LoVo (cell line): ENCODE data around the gene OXER1.
"Not testable (repeated sequence)": the region's sequence is repeated elsewhere in the genome, so short reads cannot be mapped to it uniquely, and the experiment has no call there.

Source experiments
- DNase-seq: peaks from one replicate; pipeline ENCODE4 v3.0.0-alpha.2; 2016; ENCODE audit warnings: low spot score

The OXER1 gene

GRCh38 chr2:42752314-42752713 lies 11.6 kb downstream of the OXER1 start:
- DNase-seq: no peak

- no peak for DNase-seq
These were observed 15.1 kb downstream of the OXER1 start for GRCh38 chr2:42748840-42749239.

GRCh38 chr2:42747422-42747821 lies 16.5 kb downstream of the OXER1 start:
- no peak for DNase-seq

- no peak for DNase-seq
These were observed 19.3 kb downstream of the OXER1 start for GRCh38 chr2:42744545-42745082.

- no peak for DNase-seq
These were observed 20.3 kb downstream of the OXER1 start for GRCh38 chr2:42743659-42743990.

GRCh38 chr2:42742740-42743658 lies 20.9 kb downstream of the OXER1 start:
- no peak for DNase-seq

- DNase-seq: no peak
These were observed 22.8 kb downstream of the OXER1 start for GRCh38 chr2:42741140-42741539.

- no peak for DNase-seq
These were observed 27.2 kb downstream of the OXER1 start for GRCh38 chr2:42736598-42737322.

- DNase-seq: no peak
These were observed 30.1 kb downstream of the OXER1 start for GRCh38 chr2:42733852-42734251.

GRCh38 chr2:42731316-42731715 lies 32.6 kb downstream of the OXER1 start:
- DNase-seq: not testable (repeated sequence)

- DNase-seq: no peak
These were observed 37.3 kb downstream of the OXER1 start for GRCh38 chr2:42726680-42727079.

GRCh38 chr2:42725657-42726056 lies 38.3 kb downstream of the OXER1 start:
- no peak for DNase-seq

- no peak for DNase-seq
These were observed 39.0 kb downstream of the OXER1 start for GRCh38 chr2:42724886-42725285.

- no peak for DNase-seq
These were observed 40.5 kb downstream of the OXER1 start for GRCh38 chr2:42723465-42723864.

- DNase-seq: no peak
These were observed 41.4 kb downstream of the OXER1 start for GRCh38 chr2:42722320-42723190.

GRCh38 chr2:42721898-42722297 lies 42.0 kb downstream of the OXER1 start:
- DNase-seq: no peak

GRCh38 chr2:42714686-42715085 lies 49.2 kb downstream of the OXER1 start:
- DNase-seq: no peak

- no peak for DNase-seq
These were observed 50.0 kb downstream of the OXER1 start for GRCh38 chr2:42713920-42714319.

GRCh38 chr2:42712934-42713333 lies 51.0 kb downstream of the OXER1 start:
- DNase-seq: no peak
